HL-60 (cell line): ENCODE results near the gene SLC49A3.

Source experiments
- CTCF ChIP-seq: IDR thresholded peaks from one replicate; pipeline ENCODE4 v1.5.1; 2011; ENCODE audit warnings: low read length, control low read depth, inconsistent platforms; ENCODE audit not compliant: insufficient read depth
- GABPA ChIP-seq: IDR thresholded peaks from 2 replicates; pipeline ENCODE4 v1.6.1; 2012; ENCODE audit warnings: low read depth
- POLR2AphosphoS5 ChIP-seq: IDR thresholded peaks from 2 replicates; pipeline ENCODE4 v1.6.1; 2012; ENCODE audit warnings: low read depth
- REST ChIP-seq: IDR thresholded peaks from 2 replicates; pipeline ENCODE4 v1.6.1; 2012; ENCODE audit warnings: low read depth; ENCODE audit not compliant: insufficient replicate concordance
- SPI1 ChIP-seq: IDR thresholded peaks from 2 replicates; pipeline ENCODE4 v1.6.1; 2012; ENCODE audit warnings: low read depth, mild to moderate bottlenecking, borderline replicate concordance

DNA sequence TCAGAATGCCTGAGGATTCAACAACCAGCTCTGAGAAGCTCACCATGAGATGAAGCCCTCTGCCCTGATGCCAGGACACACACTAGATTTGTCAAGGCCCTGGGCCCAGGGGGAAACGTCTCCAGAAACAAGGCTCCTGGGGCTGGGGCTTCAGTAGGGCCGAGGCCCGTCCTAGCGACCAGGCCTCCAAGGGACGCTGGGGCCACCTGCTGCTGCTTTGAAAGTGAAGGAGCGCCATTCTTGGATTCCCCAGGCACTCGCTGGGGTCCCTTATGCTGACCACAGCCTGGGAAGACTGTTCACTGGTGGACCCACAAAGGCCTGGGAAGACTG, 39.7 kb downstream of the SLC49A3 start:
- TF ChIP-seq CTCF = no peak
- TF ChIP-seq POLR2AphosphoS5 = no peak
- TF ChIP-seq REST = no peak
- TF ChIP-seq GABPA = no peak
- no peak for TF ChIP-seq SPI1
